B cell (primary cell): Measurements from ENCODE around the gene CCL20. TPM values are rescaled to one million over a fixed set of nuclear protein-coding genes. Genes with fewer than 3 reads are reported as not detected.

Source experiments
- ATAC-seq: fragments of 200-7000 bp; cut with Tn5 transposase; one replicate; pipeline ENCODE4 v1.10.0; 2021; ENCODE audit warnings: low read depth, mild to moderate bottlenecking, moderate number of reproducible peaks, moderate library complexity
- CTCF ChIA-PET: fragments of 350-600 bp; sonication (Branson Sonifier 250); formaldehyde crosslinking; loops from one replicate; lab custom pipeline; 2021; ENCODE audit warnings: antibody characterized with exemption, inconsistent platforms; lab: Charles Lee
- POLR2A ChIA-PET: fragments of 350-600 bp; sonication (Branson Sonifier 250); formaldehyde crosslinking; loops from one replicate; lab custom pipeline; 2021; ENCODE audit warnings: antibody characterized with exemption; lab: Charles Lee
- DNase-seq: peaks from one replicate; pipeline ENCODE4 v3.0.0; 2013
- H2AFZ ChIP-seq: 2 replicates; pipeline ENCODE4 v1.6.1; 2012; ENCODE audit warnings: mild to moderate bottlenecking, low read depth, low read length; ENCODE audit not compliant: insufficient read depth, poor library complexity, severe bottlenecking
- H3K27ac ChIP-seq, 2 donors: 1 replicate in 1 of 2; 2 replicates in 1 of 2; pipeline ENCODE4 v1.5.1; 2012 to 2013; ENCODE audit warnings: low read length in 2 of 2, mild to moderate bottlenecking in 2 of 2, moderate library complexity in 1 of 2
- H3K27me3 ChIP-seq, 4 experiments: fragments of 200-600 bp in 1 of 4; sonication (generic) in 1 of 4; replicated peaks in 1 of 4; 1 replicate in 2 of 4; 2 replicates in 2 of 4; pipeline versions ENCODE4 v1.6.1 to v1.7.0; 2013 to 2016; ENCODE audit warnings: low read length in 3 of 4, mild to moderate bottlenecking in 2 of 4, mixed read lengths in 1 of 4, moderate library complexity in 1 of 4; ENCODE audit not compliant: insufficient read depth in 4 of 4, control insufficient read depth in 3 of 4; ENCODE audit errors: control extremely low read depth in 1 of 4
- H3K36me3 ChIP-seq, 2 experiments: replicated peaks in 1 of 2; 1 replicate in 1 of 2; 2 replicates in 1 of 2; pipeline versions ENCODE4 v1.6.1 to v1.7.1; 2013; ENCODE audit warnings: low read length in 1 of 2; ENCODE audit not compliant: insufficient read depth in 2 of 2, control insufficient read depth in 1 of 2; ENCODE audit errors: control extremely low read depth in 1 of 2, extremely low read depth in 1 of 2
- H3K4me1 ChIP-seq, 2 donors: fragments of 200-600 bp in 1 of 2; sonication (generic) in 1 of 2; 1 replicate in 1 of 2; 2 replicates in 1 of 2; pipeline versions ENCODE4 v1.5.1 to v1.6.1; 2013 to 2017; ENCODE audit warnings: low read length in 2 of 2; ENCODE audit not compliant: control insufficient read depth in 2 of 2, insufficient read depth in 2 of 2
- H3K4me2 ChIP-seq: replicated peaks from 2 replicates; pipeline ENCODE3; 2012; ENCODE audit warnings: mild to moderate bottlenecking, low read depth, low read length; ENCODE audit not compliant: poor library complexity, severe bottlenecking
- H3K4me3 ChIP-seq, 5 experiments: fragments of 200-600 bp in 1 of 5; sonication (generic) in 1 of 5; 1 replicate in 3 of 5; 2 replicates in 2 of 5; pipeline versions ENCODE4 v1.5.1 to v1.7.0; 2011 to 2016; ENCODE audit warnings: low read length in 4 of 5, mild to moderate bottlenecking in 4 of 5, low read depth in 2 of 5, control low read depth in 1 of 5, moderate library complexity in 1 of 5; ENCODE audit not compliant: insufficient read depth in 1 of 5; ENCODE audit errors: control extremely low read depth in 1 of 5, extremely low read depth in 1 of 5
- H3K79me2 ChIP-seq: fragments of 200-600 bp; sonication (generic); one replicate; pipeline ENCODE4 v1.6.0; 2016; ENCODE audit warnings: low read length; ENCODE audit not compliant: control insufficient read depth, insufficient read depth
- H3K9ac ChIP-seq: fragments of 200-600 bp; sonication (generic); 2 replicates; pipeline ENCODE4 v1.6.1; 2017; ENCODE audit warnings: mild to moderate bottlenecking, low read length, moderate library complexity
- H3K9me3 ChIP-seq, 3 donors: one replicate each; pipeline versions ENCODE4 v1.6.1 to v1.7.1; 2013; ENCODE audit warnings: low read length in 2 of 3; ENCODE audit not compliant: control insufficient read depth in 2 of 3, insufficient read depth in 1 of 3; ENCODE audit errors: control extremely low read depth in 1 of 3
- H4K20me1 ChIP-seq: 2 replicates; pipeline ENCODE4 v1.6.0; 2012; ENCODE audit warnings: mild to moderate bottlenecking, low read length; ENCODE audit not compliant: insufficient read depth, control insufficient read depth, poor library complexity, severe bottlenecking
- H3K27ac Mint-ChIP-seq: one replicate; pipeline ENCODE4 v1.8.0; 2021; ENCODE audit warnings: mixed read lengths
- H3K27me3 Mint-ChIP-seq: one replicate; pipeline ENCODE4 v1.8.0; 2021; ENCODE audit warnings: mixed read lengths
- H3K4me1 Mint-ChIP-seq: one replicate; pipeline ENCODE4 v1.8.0; 2021; ENCODE audit warnings: mixed read lengths
- H3K4me3 Mint-ChIP-seq: one replicate; pipeline ENCODE4 v1.8.0; 2021; ENCODE audit warnings: mixed read lengths
- H3K9me3 Mint-ChIP-seq: one replicate; pipeline ENCODE4 v1.8.0; 2022; ENCODE audit warnings: mixed read lengths; ENCODE audit not compliant: insufficient read depth
- EZH2 ChIP-seq: IDR thresholded peaks from 2 replicates; pipeline ENCODE4 v1.6.1; 2012; ENCODE audit warnings: borderline replicate concordance, low read depth, mild to moderate bottlenecking, moderate library complexity, low read length; ENCODE audit not compliant: insufficient read depth, poor library complexity, severe bottlenecking
- WGBS: methylation state at CpG from one replicate; pipeline ENCODE4 v1.1.5; 2013; ENCODE audit warnings: missing lambda C conversion rate; ENCODE audit not compliant: insufficient coverage; 5-methylcytosine and 5-hydroxymethylcytosine counted together
- intact Hi-C: fragments of 100-400 bp; cut with micrococcal nuclease; formaldehyde crosslinking; loops from one replicate; pipeline ENCODE4 v1.10.0; 2022
- polyA plus RNA-seq: library from polyadenylated mRNA; depleted of rRNA; stranded (reverse); fragments of >200 nt; gene quantifications from 2 replicates; pipeline ENCODE4 v1.2.3, GENCODE V29; 2012
- total RNA-seq, 2 donors: library from RNA; stranded (reverse); fragments of 120-200 nt in 1 of 2; gene quantifications; 1 replicate in 1 of 2; 2 replicates in 1 of 2; pipeline versions ENCODE4 v1.2.3 to v1.2.4, GENCODE V29; 2013 to 2022
- TF ChIP-seq, protein P1 (sequence below): fragments of 200-600 bp; IDR thresholded peaks from one replicate; pipeline ENCODE4 v1.8.0; 2022; ENCODE audit warnings: antibody characterized with exemption, mild to moderate bottlenecking

CCL20 gene
- total and polyA plus RNA-seq, 2 donors (not counting 1 experiment from before 2014, with no cell fraction given), result 0.31 TPM; not detected in 1

GRCh38 chr2:227772932-227773331, 40.7 kb upstream of the CCL20 start:
- no peaks in the 10 kb centered on the region for H3K27me3 ChIP-seq
- POLR2A ChIA-PET, result no interaction called here
- no peaks in the 10 kb centered on the region for H3K9me3 ChIP-seq
- no peak overlapping the region for H3K9ac ChIP-seq
- Mint-ChIP-seq H3K4me3 (no peak overlapping the region), H3K27me3 (no peaks in the 10 kb centered on the region), H3K9me3 (no peaks in the 10 kb centered on the region), H3K27ac (no peak overlapping the region), H3K4me1 (no peaks in the 10 kb centered on the region)
- DNase-seq, result no peak
- CTCF ChIA-PET, result no interaction called here
- TF ChIP-seq, protein P1, sequence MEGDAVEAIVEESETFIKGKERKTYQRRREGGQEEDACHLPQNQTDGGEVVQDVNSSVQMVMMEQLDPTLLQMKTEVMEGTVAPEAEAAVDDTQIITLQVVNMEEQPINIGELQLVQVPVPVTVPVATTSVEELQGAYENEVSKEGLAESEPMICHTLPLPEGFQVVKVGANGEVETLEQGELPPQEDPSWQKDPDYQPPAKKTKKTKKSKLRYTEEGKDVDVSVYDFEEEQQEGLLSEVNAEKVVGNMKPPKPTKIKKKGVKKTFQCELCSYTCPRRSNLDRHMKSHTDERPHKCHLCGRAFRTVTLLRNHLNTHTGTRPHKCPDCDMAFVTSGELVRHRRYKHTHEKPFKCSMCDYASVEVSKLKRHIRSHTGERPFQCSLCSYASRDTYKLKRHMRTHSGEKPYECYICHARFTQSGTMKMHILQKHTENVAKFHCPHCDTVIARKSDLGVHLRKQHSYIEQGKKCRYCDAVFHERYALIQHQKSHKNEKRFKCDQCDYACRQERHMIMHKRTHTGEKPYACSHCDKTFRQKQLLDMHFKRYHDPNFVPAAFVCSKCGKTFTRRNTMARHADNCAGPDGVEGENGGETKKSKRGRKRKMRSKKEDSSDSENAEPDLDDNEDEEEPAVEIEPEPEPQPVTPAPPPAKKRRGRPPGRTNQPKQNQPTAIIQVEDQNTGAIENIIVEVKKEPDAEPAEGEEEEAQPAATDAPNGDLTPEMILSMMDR, result no peak
- TF ChIP-seq EZH2, result no peak
- H3K4me2 ChIP-seq, result no peak overlapping the region
- no peaks in the 10 kb centered on the region for H3K4me1 ChIP-seq
- no peaks in the 10 kb centered on the region for H3K79me2 ChIP-seq
- no peak overlapping the region for H3K4me3 ChIP-seq
- no peaks in the 10 kb centered on the region for H3K36me3 ChIP-seq
- no peak overlapping the region for H3K27ac ChIP-seq
- no CpG with 5 or more reads among the region's 2 CpGs for WGBS
- no peak overlapping the region for H2AFZ ChIP-seq
- ATAC-seq, result no peak
- intact Hi-C loops, result no loop called here
- no peaks in the 10 kb centered on the region for H4K20me1 ChIP-seq

GRCh38 chr2:227774011-227774624, 39.5 kb upstream of the CCL20 start:
- Histone ChIP-seq H3K27ac (no peak overlapping the region), H3K9me3 (no peaks in the 10 kb centered on the region), H2AFZ (no peak overlapping the region), H3K27me3 (no peaks in the 10 kb centered on the region), H3K9ac (no peak overlapping the region), H3K4me1 (no peaks in the 10 kb centered on the region), H3K36me3 (no peaks in the 10 kb centered on the region), H4K20me1 (no peaks in the 10 kb centered on the region), H3K4me2 (no peak overlapping the region), H3K4me3 (no peak overlapping the region), H3K79me2 (no peaks in the 10 kb centered on the region)
- TF ChIP-seq, protein P1, result no peak
- TF ChIP-seq EZH2, result no peak
- CTCF ChIA-PET, result interaction anchor here (1.3 to 1.5 kb wide), 2 partner anchors 9 to 116 kb away, joined by 3 to 4 read pairs; no protein-coding TSS in a partner anchor
- no peak for ATAC-seq
- WGBS, result 79% methylated on average over 8 of the region's 15 CpGs
- no peak for DNase-seq
- intact Hi-C loops, result no loop called here
- Mint-ChIP-seq H3K27me3 (peaks cover 8% of the 10 kb centered on the region), H3K9me3 (no peaks in the 10 kb centered on the region), H3K4me1 (no peaks in the 10 kb centered on the region), H3K27ac (no peak overlapping the region), H3K4me3 (no peak overlapping the region)
- POLR2A ChIA-PET, result no interaction called here
